Spinal cord (tissue), 10 donors: ENCODE measurements around the gene CASZ1. TPM values are rescaled to one million over a fixed set of nuclear protein-coding genes. Genes with fewer than 3 reads are reported as not detected.

Source experiments
- DNase-seq, 6 donors: peaks; one replicate each; pipeline versions ENCODE4 v3.0.0 to v3.0.0-alpha.2; 2013 to 2015; ENCODE audit warnings: low spot score in 6 of 6, low read depth in 4 of 6
- H3K27ac ChIP-seq: one replicate; pipeline ENCODE4 v1.5.1; 2013; ENCODE audit warnings: low read depth, low read length, control low read depth
- H3K27me3 ChIP-seq: one replicate; pipeline ENCODE4 v1.6.1; 2013; ENCODE audit warnings: low read length; ENCODE audit not compliant: control insufficient read depth, insufficient read depth
- H3K36me3 ChIP-seq: one replicate; pipeline ENCODE4 v1.6.1; 2013; ENCODE audit warnings: low read length; ENCODE audit not compliant: control insufficient read depth, insufficient read depth
- H3K4me1 ChIP-seq: one replicate; pipeline ENCODE4 v1.6.1; 2013; ENCODE audit warnings: low read length; ENCODE audit not compliant: control insufficient read depth, insufficient read depth
- H3K4me3 ChIP-seq: one replicate; pipeline ENCODE4 v1.5.1; 2013; ENCODE audit warnings: low read depth, low read length, control low read depth
- H3K9me3 ChIP-seq: one replicate; pipeline ENCODE4 v1.6.1; 2013; ENCODE audit warnings: low read length; ENCODE audit not compliant: control insufficient read depth, insufficient read depth
- WGBS: methylation state at CpG from one replicate; pipeline ENCODE4 v1.1.5; 2013; ENCODE audit warnings: missing lambda C conversion rate; ENCODE audit not compliant: insufficient coverage; 5-methylcytosine and 5-hydroxymethylcytosine counted together
- long read RNA-seq, 4 donors: transcript quantifications; one replicate each; lab custom pipeline, GENCODE V29; 2026
- polyA plus RNA-seq, 2 donors: library from polyadenylated mRNA; unstranded; fragments of 120-200 nt; gene quantifications; one replicate each; pipeline ENCODE4 v1.2.1, GENCODE V29; 2013; ENCODE audit not compliant: insufficient read length in 2 of 2
- total RNA-seq, 2 donors: library from RNA; depleted of rRNA in 1 of 2; stranded (reverse); fragments of 120-200 nt in 1 of 2; fragments of >200 nt in 1 of 2; gene quantifications; one replicate each; pipeline versions ENCODE4 v1.2.3 to v1.2.4, GENCODE V29; 2013 to 2014
- donor health status: healthy.

Gene CASZ1, protein sequence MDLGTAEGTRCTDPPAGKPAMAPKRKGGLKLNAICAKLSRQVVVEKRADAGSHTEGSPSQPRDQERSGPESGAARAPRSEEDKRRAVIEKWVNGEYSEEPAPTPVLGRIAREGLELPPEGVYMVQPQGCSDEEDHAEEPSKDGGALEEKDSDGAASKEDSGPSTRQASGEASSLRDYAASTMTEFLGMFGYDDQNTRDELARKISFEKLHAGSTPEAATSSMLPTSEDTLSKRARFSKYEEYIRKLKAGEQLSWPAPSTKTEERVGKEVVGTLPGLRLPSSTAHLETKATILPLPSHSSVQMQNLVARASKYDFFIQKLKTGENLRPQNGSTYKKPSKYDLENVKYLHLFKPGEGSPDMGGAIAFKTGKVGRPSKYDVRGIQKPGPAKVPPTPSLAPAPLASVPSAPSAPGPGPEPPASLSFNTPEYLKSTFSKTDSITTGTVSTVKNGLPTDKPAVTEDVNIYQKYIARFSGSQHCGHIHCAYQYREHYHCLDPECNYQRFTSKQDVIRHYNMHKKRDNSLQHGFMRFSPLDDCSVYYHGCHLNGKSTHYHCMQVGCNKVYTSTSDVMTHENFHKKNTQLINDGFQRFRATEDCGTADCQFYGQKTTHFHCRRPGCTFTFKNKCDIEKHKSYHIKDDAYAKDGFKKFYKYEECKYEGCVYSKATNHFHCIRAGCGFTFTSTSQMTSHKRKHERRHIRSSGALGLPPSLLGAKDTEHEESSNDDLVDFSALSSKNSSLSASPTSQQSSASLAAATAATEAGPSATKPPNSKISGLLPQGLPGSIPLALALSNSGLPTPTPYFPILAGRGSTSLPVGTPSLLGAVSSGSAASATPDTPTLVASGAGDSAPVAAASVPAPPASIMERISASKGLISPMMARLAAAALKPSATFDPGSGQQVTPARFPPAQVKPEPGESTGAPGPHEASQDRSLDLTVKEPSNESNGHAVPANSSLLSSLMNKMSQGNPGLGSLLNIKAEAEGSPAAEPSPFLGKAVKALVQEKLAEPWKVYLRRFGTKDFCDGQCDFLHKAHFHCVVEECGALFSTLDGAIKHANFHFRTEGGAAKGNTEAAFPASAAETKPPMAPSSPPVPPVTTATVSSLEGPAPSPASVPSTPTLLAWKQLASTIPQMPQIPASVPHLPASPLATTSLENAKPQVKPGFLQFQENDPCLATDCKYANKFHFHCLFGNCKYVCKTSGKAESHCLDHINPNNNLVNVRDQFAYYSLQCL (N-terminal part only)
- total RNA-seq = 1 to 10 TPM; 6.0 to 8.2 TPM
- polyA plus RNA-seq = 10 to 100 TPM; 14.4 to 18.7 TPM
- long read RNA-seq, donor 1, partial matches to known transcripts = 0 of 1 reads
- long read RNA-seq, donor 1, other reads (novel, unspliced or antisense) = 0 of 1 reads
- long read RNA-seq, donor 2 = 0 reads
- long read RNA-seq, donor 3 = 0 reads
- long read RNA-seq, donor 4 = 0 reads

DNA sequence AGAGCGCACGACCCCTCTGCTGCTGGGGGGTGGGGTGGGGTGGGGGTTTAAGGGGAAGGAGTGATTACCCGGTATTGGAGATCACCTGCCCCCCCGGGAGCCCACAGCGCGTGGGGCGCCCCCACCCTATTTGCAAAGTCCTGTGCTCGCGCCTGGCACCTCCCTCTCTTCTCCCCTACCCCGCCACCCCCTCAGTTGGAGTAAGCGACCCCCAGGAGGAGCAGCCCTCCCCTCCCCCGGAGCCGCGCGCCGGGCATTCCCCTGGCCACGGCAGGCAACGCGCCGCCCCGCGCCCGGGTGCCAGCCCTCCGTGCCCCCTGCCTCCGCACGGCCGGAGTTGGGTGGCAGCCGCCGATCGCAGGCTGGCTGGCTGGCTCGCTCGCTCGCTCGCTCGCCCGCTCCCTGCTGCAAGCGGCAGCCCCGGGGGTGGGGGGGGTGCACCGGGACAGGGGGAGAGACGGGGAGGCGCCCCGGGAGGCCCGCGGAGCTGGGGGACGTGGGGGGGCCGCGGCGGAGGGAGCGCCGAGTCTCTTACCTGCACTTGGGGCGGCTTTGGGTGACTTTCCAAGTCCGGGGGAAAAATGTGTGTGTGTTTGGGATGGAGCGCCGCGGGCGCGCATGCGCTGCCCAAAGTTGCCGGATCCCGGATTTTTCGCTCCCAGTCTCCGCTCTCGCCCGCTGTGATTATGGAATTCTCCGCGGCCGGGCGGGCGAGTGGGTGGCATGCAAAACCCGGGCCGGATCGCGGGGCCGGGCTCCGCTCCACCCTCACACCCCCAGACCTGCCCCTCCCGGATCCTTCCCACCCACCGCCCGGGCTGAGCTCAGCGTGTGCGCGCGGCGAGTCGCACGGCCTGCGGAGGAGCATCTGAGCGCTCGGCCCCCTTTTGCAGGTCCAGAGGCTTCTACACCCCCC, at the start of gene CASZ1:
Gene CASZ1, minus strand, starts transcription at position 618 of the 916 bp plus-strand sequence. CDS start 102,757 bp downstream, outside the sequence.
- Histone ChIP-seq H3K36me3 (no peaks in the 10 kb centered on the region), H3K27ac (no peak within 1 kb of the TSS), H3K4me3 (peak within 1 kb of the TSS; percentile 33), H3K4me1 (peaks cover 29% of the 10 kb centered on the region), H3K9me3 (no peaks in the 10 kb centered on the region), H3K27me3 (peaks cover 77% of the 10 kb centered on the region)
- DNase-seq = peak; percentile 72 to 97 (median 81)
- under 1% methylated on average over 72 of the region's 88 CpGs for WGBS

DNA sequence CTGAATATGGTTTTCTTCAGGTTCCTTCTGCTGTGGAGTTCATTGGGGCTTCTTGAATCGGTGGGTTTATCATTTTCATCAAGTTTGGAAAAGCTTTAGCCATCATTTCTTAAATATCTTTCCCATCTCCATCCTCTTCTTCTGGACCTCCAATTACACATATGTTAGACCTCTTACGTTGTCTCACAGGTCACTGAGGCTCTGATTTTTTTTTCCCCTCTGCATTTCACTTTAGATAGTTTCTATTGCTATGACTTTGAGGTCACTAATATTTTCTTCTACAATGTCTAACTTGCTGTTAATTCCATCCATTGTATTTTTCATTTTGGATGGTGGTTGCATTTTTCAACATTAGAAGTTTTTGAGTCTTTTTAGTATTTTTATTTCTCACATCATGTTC, 47.3 kb upstream of the CASZ1 start:
- Histone ChIP-seq H3K36me3 (no peaks in the 10 kb centered on the region), H3K4me1 (no peaks in the 10 kb centered on the region), H3K9me3 (peaks cover 7% of the 10 kb centered on the region), H3K4me3 (no peak overlapping the region), H3K27me3 (peaks cover 2% of the 10 kb centered on the region), H3K27ac (no peak overlapping the region)
- no CpG with 5 or more reads among the region's 2 CpGs for WGBS
- DNase-seq = no peak

DNA sequence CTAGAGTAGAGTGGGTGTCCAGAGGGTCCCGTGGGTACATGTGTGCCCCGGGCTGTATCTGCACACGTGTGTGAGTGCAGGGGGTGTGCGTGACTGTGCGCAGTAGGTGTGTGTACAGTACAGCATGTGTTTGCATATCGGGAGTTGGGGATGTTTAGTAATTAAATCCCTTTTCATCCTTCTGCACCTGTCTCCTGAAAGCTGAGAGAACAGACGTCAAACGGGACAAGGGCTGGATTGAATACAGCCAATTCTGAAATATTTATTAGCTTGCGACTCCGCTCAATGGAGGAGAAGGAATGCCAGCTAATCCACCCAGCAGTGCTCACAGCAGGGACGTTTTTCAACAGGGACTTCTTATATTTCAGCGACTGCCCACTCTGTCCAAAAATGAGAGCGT, 44.7 kb upstream of the CASZ1 start:
- 44% methylated on average over 12 of the region's 13 CpGs for WGBS
- Histone ChIP-seq H3K9me3 (peaks cover 7% of the 10 kb centered on the region), H3K27ac (no peak overlapping the region)

DNA sequence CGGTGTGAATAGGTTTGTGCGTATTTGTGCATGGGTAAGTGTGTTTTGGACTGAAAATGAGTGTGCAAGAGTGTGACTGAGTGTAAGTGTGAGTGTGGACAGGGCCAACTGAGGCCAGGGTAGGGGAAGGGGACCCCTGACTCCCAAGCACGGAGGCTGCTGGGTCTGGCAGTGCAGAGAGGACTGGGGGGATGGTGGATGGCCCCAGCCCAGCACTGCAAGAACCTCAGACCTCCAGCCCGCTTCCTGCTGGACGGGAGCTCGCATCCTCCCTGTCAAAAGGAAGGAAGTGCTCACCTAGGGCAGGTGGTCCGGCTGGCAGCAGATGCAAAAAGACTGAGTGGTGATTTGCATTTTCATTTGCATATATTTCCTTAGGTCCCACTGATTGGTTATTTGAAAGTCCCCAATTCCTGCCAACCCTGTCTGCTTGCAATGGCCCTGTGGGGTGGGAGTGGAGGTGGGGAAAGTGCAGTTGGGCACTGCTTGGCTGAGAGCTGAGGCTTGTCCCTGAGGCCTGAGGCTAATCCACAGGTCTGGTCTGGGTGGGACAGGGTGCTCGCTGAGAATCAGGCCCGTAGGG, 42.8 kb upstream of the CASZ1 start:
- WGBS = 68% methylated on average over 5 of the region's 9 CpGs
- Histone ChIP-seq H3K4me3 (no peak overlapping the region), H3K4me1 (peaks cover 26% of the 10 kb centered on the region), H3K36me3 (no peaks in the 10 kb centered on the region), H3K27ac (no peak overlapping the region), H3K27me3 (peaks cover 28% of the 10 kb centered on the region), H3K9me3 (peaks cover 6% of the 10 kb centered on the region)
- DNase-seq = no peak

More for the DNA sequence above, 44.7 kb upstream of the CASZ1 start:
- no peak overlapping the region for H3K4me3 ChIP-seq
- peaks cover 7% of the 10 kb centered on the region for H3K4me1 ChIP-seq
- no peaks in the 10 kb centered on the region for H3K36me3 ChIP-seq
- peak in 2 of 6 donors; percentile 15 to 47 for DNase-seq
- H3K27me3 ChIP-seq = peaks cover 14% of the 10 kb centered on the region

DNA sequence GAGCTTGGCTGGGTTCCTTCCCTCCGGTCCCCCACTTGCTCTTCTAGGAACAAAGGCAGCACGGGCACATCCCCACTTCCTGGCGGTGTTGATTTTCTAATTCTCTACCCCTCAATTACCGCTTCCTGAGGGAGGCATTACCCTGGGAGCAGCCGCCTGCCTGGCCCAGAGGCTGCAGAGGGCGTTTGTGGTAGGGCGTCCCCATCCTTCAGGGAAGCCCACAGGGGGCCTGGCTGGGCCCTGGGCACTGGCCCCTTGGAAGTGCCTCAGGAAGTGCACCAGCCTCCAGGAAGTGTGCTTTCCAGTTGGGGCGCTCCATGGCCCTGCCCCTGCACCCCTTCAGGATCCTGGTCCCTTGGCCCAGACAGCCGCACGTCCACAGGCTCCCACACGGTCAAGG, 42.1 kb upstream of the CASZ1 start:
- Histone ChIP-seq H3K36me3 (no peaks in the 10 kb centered on the region), H3K9me3 (peaks cover 1% of the 10 kb centered on the region), H3K27ac (no peak overlapping the region), H3K4me3 (no peak overlapping the region), H3K4me1 (peaks cover 26% of the 10 kb centered on the region), H3K27me3 (peaks cover 28% of the 10 kb centered on the region)
- no peak for DNase-seq
- 71% methylated on average over 7 of the region's 11 CpGs for WGBS

DNA sequence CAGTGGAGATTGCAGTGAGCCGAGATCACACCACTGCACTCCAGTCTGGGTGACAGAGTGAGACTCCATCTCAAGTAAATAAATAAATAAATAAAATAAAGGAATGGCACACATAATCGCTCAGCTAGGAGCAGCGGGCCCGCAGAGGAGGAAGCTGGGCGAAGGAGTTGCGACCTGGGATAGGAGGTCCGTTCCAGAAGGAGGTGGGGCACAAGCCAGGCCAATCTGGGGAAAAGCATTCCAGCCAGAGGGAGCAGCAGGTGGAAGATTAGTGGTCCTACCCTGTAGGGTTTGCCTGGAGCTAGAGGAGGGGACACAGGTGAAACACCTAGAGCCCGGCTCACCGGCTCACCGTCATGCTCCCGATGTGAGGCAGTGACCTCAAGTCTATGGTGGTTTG, 40.3 kb upstream of the CASZ1 start:
- Histone ChIP-seq H3K27ac (no peak overlapping the region), H3K4me1 (peaks cover 26% of the 10 kb centered on the region), H3K4me3 (no peak overlapping the region), H3K9me3 (no peaks in the 10 kb centered on the region), H3K27me3 (peaks cover 28% of the 10 kb centered on the region), H3K36me3 (no peaks in the 10 kb centered on the region)
- DNase-seq = no peak
- WGBS = 87% methylated on average over 8 of the region's 11 CpGs

DNA sequence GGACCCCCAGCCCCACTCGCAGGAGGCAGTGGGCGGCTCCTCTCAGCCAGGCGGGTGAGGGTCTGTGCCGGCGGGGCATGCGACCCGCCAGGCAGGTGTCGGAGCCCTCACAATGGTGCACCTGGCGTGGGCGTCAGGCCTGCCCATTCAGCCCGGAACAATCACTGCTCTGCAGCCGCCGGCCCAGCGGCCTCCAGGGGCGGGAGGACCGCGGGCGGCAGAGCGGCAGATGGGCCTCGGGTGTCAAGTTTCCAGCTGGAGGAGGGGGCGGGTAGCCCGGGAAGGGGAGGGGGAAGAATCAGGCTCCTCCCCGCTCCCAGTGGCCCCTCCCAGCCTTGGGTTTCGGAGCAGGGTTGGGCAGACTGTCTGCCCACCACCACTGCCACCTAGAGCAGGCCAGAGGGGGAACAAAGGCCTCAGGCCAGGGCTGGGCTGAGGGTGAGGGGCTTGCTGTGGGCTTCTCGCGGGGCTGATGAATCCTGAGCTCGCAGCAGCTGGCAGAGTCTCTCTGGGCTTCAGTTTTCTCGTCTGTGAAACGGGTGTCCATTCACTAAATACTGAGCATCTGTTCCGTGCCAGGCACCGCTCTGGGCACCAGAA, 39.5 kb upstream of the CASZ1 start:
- H3K4me1 ChIP-seq = peaks cover 26% of the 10 kb centered on the region
- H3K36me3 ChIP-seq = no peaks in the 10 kb centered on the region
- WGBS = 13% methylated on average over 29 of the region's 31 CpGs
- H3K27ac ChIP-seq = no peak overlapping the region
- no peak overlapping the region for H3K4me3 ChIP-seq
- H3K27me3 ChIP-seq = peaks cover 31% of the 10 kb centered on the region
- peak in 5 of 6 donors; percentile 15 to 77 (median 43) for DNase-seq
- H3K9me3 ChIP-seq = no peaks in the 10 kb centered on the region

DNA sequence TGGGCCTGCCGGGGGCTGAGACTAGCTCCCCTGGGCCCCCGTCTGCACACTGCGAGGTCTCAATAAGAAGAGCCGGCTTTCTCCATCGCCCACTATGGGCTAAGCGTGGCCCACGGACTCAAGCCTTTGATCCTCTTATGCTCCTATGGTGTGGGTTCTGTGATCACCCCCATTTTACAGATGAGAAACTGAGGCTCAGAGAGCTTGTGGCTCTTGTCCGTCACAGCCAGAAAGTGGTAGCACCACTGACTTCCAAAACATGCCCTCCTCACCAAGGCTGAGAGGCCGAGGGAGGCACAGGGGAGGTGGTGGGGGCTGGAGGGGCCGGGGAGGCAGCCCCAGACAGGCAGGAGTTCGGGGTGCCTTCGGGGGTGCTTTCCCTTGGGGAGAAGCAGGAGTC, 39.0 kb upstream of the CASZ1 start:
- H3K4me3 ChIP-seq = no peak overlapping the region
- WGBS = 12% methylated on average over 10 of the region's 12 CpGs
- DNase-seq = peak in 1 of 6 donors; percentile 7
- peaks cover 36% of the 10 kb centered on the region for H3K27me3 ChIP-seq
- H3K36me3 ChIP-seq = no peaks in the 10 kb centered on the region
- peaks cover 26% of the 10 kb centered on the region for H3K4me1 ChIP-seq
- no peaks in the 10 kb centered on the region for H3K9me3 ChIP-seq
- H3K27ac ChIP-seq = no peak overlapping the region
